Body of pancreas (tissue), 4 donors: ENCODE results near the gene CASZ1.

Experiments used
- POLR2A ChIP-seq, 3 donors: fragments of 450-650 bp; IDR thresholded peaks; one replicate each; pipeline ENCODE4 v1.6.1; 2016; ENCODE audit warnings: antibody characterized with exemption in 3 of 3, mild to moderate bottlenecking in 2 of 3
- TF ChIP-seq, protein P1 (sequence below), 7 experiments: fragments of 450-650 bp in 4 of 7; fragments of 200-600 bp in 3 of 7; sonication (generic) in 3 of 7; IDR thresholded peaks; one replicate each; pipeline ENCODE4 v1.5.1; 2016 to 2019; ENCODE audit warnings: antibody characterized with exemption in 7 of 7

DNA sequence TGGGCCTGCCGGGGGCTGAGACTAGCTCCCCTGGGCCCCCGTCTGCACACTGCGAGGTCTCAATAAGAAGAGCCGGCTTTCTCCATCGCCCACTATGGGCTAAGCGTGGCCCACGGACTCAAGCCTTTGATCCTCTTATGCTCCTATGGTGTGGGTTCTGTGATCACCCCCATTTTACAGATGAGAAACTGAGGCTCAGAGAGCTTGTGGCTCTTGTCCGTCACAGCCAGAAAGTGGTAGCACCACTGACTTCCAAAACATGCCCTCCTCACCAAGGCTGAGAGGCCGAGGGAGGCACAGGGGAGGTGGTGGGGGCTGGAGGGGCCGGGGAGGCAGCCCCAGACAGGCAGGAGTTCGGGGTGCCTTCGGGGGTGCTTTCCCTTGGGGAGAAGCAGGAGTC, 39.0 kb upstream of the CASZ1 start:
- TF ChIP-seq, protein P1, sequence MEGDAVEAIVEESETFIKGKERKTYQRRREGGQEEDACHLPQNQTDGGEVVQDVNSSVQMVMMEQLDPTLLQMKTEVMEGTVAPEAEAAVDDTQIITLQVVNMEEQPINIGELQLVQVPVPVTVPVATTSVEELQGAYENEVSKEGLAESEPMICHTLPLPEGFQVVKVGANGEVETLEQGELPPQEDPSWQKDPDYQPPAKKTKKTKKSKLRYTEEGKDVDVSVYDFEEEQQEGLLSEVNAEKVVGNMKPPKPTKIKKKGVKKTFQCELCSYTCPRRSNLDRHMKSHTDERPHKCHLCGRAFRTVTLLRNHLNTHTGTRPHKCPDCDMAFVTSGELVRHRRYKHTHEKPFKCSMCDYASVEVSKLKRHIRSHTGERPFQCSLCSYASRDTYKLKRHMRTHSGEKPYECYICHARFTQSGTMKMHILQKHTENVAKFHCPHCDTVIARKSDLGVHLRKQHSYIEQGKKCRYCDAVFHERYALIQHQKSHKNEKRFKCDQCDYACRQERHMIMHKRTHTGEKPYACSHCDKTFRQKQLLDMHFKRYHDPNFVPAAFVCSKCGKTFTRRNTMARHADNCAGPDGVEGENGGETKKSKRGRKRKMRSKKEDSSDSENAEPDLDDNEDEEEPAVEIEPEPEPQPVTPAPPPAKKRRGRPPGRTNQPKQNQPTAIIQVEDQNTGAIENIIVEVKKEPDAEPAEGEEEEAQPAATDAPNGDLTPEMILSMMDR (IDR thresholded peaks at IDR 0.05): no peak
- no peak for TF ChIP-seq POLR2A (IDR thresholded peaks at IDR 0.05)
